ENCODE measurements around the gene LRSAM1. TPM values are rescaled to one million over a fixed set of nuclear protein-coding genes. Genes with fewer than 3 reads are reported as not detected.

The LRSAM1 gene
- total RNA-seq, 1 experiment from 2014 or later, result 25.8 TPM

DNA sequence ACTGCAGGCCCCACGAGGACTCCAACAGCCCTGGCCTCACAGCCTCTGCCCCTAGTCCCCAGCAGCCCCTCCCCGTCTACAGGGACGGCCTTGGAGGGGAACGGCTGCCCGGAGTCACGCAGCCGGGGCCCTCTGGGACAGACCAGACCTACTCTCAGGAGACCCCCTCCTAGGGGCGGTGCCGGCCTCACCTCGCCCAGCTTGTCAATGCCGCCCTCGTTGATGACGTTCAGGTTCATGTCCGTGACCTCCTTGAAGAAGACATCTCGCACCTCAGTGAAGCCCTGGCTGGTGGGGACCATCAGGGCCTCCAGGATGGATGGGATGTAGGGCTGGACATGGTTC lies 58.6 kb downstream of the LRSAM1 start:
- H3K9me3 Mint-ChIP-seq (ENCODE audit: unreplicated experiment), result no peaks in the 10 kb centered on the region
- no peaks in the 10 kb centered on the region for H3K4me1 Mint-ChIP-seq (ENCODE audit: low read depth, unreplicated experiment)
- no peak for DNase-seq
- TF ChIP-seq, protein P1, sequence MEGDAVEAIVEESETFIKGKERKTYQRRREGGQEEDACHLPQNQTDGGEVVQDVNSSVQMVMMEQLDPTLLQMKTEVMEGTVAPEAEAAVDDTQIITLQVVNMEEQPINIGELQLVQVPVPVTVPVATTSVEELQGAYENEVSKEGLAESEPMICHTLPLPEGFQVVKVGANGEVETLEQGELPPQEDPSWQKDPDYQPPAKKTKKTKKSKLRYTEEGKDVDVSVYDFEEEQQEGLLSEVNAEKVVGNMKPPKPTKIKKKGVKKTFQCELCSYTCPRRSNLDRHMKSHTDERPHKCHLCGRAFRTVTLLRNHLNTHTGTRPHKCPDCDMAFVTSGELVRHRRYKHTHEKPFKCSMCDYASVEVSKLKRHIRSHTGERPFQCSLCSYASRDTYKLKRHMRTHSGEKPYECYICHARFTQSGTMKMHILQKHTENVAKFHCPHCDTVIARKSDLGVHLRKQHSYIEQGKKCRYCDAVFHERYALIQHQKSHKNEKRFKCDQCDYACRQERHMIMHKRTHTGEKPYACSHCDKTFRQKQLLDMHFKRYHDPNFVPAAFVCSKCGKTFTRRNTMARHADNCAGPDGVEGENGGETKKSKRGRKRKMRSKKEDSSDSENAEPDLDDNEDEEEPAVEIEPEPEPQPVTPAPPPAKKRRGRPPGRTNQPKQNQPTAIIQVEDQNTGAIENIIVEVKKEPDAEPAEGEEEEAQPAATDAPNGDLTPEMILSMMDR (IDR thresholded peaks at IDR 0.05; ENCODE audit: insufficient read depth in 1 of 2, low read depth in 1 of 2, low read length in 1 of 2, severe bottlenecking in 1 of 2, unreplicated experiment in 1 of 2), result no peak
- Histone ChIP-seq H3K4me3 (ENCODE audit: low read depth, low read length) (no peak overlapping the region), H3K36me3 (ENCODE audit: control insufficient read depth, insufficient read depth, low read length) (no peaks in the 10 kb centered on the region), H3K9me3 (no peaks in the 10 kb centered on the region), H3K4me1 (no peaks in the 10 kb centered on the region), H3K27me3 (replicated peaks; ENCODE audit: control insufficient read depth, insufficient read depth, low read length) (no peaks in the 10 kb centered on the region)
- no peaks in the 10 kb centered on the region for H3K27me3 Mint-ChIP-seq (ENCODE audit: insufficient read depth, unreplicated experiment)
- intact Hi-C loops (cut with micrococcal nuclease; ENCODE audit: unreplicated experiment), result loop anchor here (10.0 kb wide), 1 partner anchor 275 kb away; the partner anchor contains the start of gene CDK9
- BruUV-seq (replicated peaks), result no TSS peak
- no peak overlapping the region for H3K27ac Mint-ChIP-seq (ENCODE audit: unreplicated experiment)
- CTCF ChIA-PET, result interaction anchor here (0.6 kb wide), 1 partner anchor 191 kb away, joined by 4 read pairs; no protein-coding TSS in a partner anchor
- POLR2A ChIA-PET, result no interaction called here
- no peak overlapping the region for H3K4me3 Mint-ChIP-seq (ENCODE audit: unreplicated experiment)
- H3K36me3 Mint-ChIP-seq (ENCODE audit: insufficient read depth, unreplicated experiment), result peaks cover 28% of the 10 kb centered on the region

DNA sequence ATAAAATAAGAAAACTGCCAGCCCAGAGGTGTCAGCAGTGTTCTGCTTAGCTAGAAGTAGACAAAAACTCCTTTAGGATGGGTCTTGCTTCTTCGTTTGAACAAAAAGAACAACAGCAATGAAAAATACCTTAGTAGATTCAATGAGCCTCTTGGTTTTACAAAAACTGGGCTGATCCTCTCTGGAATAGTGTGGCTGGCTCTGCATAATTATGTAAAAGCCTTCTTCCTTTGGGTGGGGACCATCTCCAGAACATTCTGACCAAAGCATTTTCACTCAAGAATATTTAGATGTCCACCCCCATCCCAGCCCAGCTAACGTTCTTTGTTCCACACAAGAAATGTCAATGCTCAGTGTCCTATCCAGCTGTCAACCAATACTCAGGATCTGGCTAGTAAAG lies 63.2 kb downstream of the LRSAM1 start:
- DNase-seq, result no peak
- CTCF ChIA-PET, result no interaction called here
- Mint-ChIP-seq H3K9me3 (ENCODE audit: unreplicated experiment) (no peaks in the 10 kb centered on the region), H3K4me3 (ENCODE audit: unreplicated experiment) (no peak overlapping the region), H3K27ac (ENCODE audit: unreplicated experiment) (no peak overlapping the region), H3K4me1 (ENCODE audit: low read depth, unreplicated experiment) (no peaks in the 10 kb centered on the region), H3K27me3 (ENCODE audit: insufficient read depth, unreplicated experiment) (no peaks in the 10 kb centered on the region), H3K36me3 (ENCODE audit: insufficient read depth, unreplicated experiment) (peaks cover 42% of the 10 kb centered on the region)
- POLR2A ChIA-PET, result interaction anchor here (0.6 kb wide), 1 partner anchor 71 kb away, joined by 5 read pairs; no protein-coding TSS in a partner anchor
- Histone ChIP-seq H3K36me3 (ENCODE audit: control insufficient read depth, insufficient read depth, low read length) (no peaks in the 10 kb centered on the region), H3K27me3 (replicated peaks; ENCODE audit: control insufficient read depth, insufficient read depth, low read length) (no peaks in the 10 kb centered on the region), H3K4me3 (ENCODE audit: low read depth, low read length) (no peak overlapping the region), H3K4me1 (no peaks in the 10 kb centered on the region), H3K9me3 (no peaks in the 10 kb centered on the region)
- no TSS peak for BruUV-seq (replicated peaks)
- TF ChIP-seq, protein P1 (IDR thresholded peaks at IDR 0.05; ENCODE audit: insufficient read depth in 1 of 2, low read depth in 1 of 2, low read length in 1 of 2, severe bottlenecking in 1 of 2, unreplicated experiment in 1 of 2), result no peak
- intact Hi-C loops (cut with micrococcal nuclease; ENCODE audit: unreplicated experiment), result no loop called here

DNA sequence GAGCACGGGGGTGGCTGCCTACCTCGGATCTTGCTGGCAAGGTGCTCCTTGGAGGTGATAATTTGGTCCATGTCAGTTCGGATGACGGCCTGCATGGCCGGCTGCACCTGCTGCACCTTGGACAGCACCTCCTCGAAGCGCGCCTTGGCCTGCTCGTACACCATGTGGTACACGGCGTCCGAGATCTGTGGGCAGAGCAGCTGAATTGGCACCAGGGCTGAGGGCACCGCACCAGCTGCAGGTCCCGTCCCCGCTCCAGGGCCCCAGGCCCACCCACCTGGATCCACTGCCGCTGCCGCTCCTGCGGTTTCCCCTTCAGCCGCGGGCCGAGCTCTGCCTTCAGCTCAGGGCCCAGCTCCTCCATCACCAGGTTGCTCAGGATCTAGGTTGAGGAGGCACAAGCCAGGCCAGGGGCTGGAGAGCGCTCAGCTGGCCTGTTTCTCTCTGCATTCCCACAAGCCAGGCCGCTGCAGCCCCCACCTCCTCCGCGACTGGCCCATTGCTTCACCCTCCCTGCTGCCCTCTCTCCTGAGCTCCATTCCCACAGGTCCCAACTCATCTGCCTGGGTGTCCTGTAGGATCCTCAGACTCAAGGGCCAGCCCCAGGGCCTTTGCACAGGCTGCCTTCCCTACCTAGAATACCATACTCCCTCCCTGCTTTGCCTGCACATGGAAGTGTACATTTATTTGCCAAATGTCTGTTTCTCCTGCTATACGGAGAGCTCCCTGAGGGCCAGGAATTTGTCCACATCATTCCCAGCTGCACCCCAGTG lies 65.7 kb downstream of the LRSAM1 start:
- no peak overlapping the region for H3K4me3 ChIP-seq (ENCODE audit: low read depth, low read length)
- no peaks in the 10 kb centered on the region for H3K27me3 ChIP-seq (replicated peaks; ENCODE audit: control insufficient read depth, insufficient read depth, low read length)
- Mint-ChIP-seq H3K4me3 (ENCODE audit: unreplicated experiment) (no peak overlapping the region), H3K9me3 (ENCODE audit: unreplicated experiment) (no peaks in the 10 kb centered on the region), H3K4me1 (ENCODE audit: low read depth, unreplicated experiment) (no peaks in the 10 kb centered on the region), H3K36me3 (ENCODE audit: insufficient read depth, unreplicated experiment) (peaks cover 53% of the 10 kb centered on the region), H3K27ac (ENCODE audit: unreplicated experiment) (no peak overlapping the region), H3K27me3 (ENCODE audit: insufficient read depth, unreplicated experiment) (no peaks in the 10 kb centered on the region)
- no peaks in the 10 kb centered on the region for H3K4me1 ChIP-seq
- intact Hi-C loops (cut with micrococcal nuclease; ENCODE audit: unreplicated experiment), result no loop called here
- no peaks in the 10 kb centered on the region for H3K36me3 ChIP-seq (ENCODE audit: control insufficient read depth, insufficient read depth, low read length)
- no peak for DNase-seq
- ChIA-PET POLR2A (no interaction called here), CTCF (interaction anchor here (0.6 kb wide), 1 partner anchor 307 kb away, joined by 4 read pairs; no protein-coding TSS in a partner anchor)
- H3K9me3 ChIP-seq, result no peaks in the 10 kb centered on the region
- no TSS peak for BruUV-seq (replicated peaks)
- TF ChIP-seq, protein P1 (IDR thresholded peaks at IDR 0.05; ENCODE audit: insufficient read depth in 1 of 2, low read depth in 1 of 2, low read length in 1 of 2, severe bottlenecking in 1 of 2, unreplicated experiment in 1 of 2), result no peak

Measured in Caco-2 (cell line).